GM19324 (cell line): ENCODE data around the gene ADH7.
"Not testable (repeated sequence)": the region's sequence is repeated elsewhere in the genome, so short reads cannot be mapped to it uniquely, and the experiment has no call there.

Source experiments
- ATAC-seq: cut with Tn5 transposase; IDR thresholded peaks from one replicate; pipeline ENCODE4 v1.9.1; 2021; ENCODE audit warnings: mild to moderate bottlenecking, moderate library complexity; ENCODE audit not compliant: unreplicated experiment, low FRiP score

The ADH7 gene

GRCh38 chr4:99382745-99383360 is 52.3 kb downstream of the ADH7 start:
- ATAC-seq, result no peak

GRCh38 chr4:99381588-99382175 is 53.5 kb downstream of the ADH7 start:
- no peak for ATAC-seq

GRCh38 chr4:99379571-99379970 is 55.6 kb downstream of the ADH7 start:
- no peak for ATAC-seq

- ATAC-seq, result no peak
These were observed 56.3 kb downstream of the ADH7 start for GRCh38 chr4:99378876-99379275.

- ATAC-seq, result not testable (repeated sequence)
These were observed 57.8 kb downstream of the ADH7 start for GRCh38 chr4:99377341-99377740.

GRCh38 chr4:99372464-99372863 is 62.7 kb downstream of the ADH7 start:
- ATAC-seq, result not testable (repeated sequence)

- ATAC-seq, result not testable (repeated sequence)
These were observed 67.3 kb downstream of the ADH7 start for GRCh38 chr4:99367817-99368216.

- no peak for ATAC-seq
These were observed 68.7 kb downstream of the ADH7 start for GRCh38 chr4:99366491-99366890.

GRCh38 chr4:99362768-99363167 is 72.4 kb downstream of the ADH7 start:
- ATAC-seq, result no peak
